IMR-90 (cell line): ENCODE data around the gene P2RY2. TPM values are rescaled to one million over a fixed set of nuclear protein-coding genes. Genes with fewer than 3 reads are reported as not detected.

ENCODE experiments used
- ATAC-seq: fragments of 200-7000 bp; cut with Tn5 transposase; 2 replicates; pipeline ENCODE4 v1.9.1; 2020; ENCODE audit warnings: low read depth, mild to moderate bottlenecking, moderate library complexity
- BruUV-seq: library from RNA; stranded (reverse); fragments of 400-500 nt; replicated peaks from 2 replicates; lab custom pipeline; 2021; lab: Mats Ljungman, UMichigan
- CTCF ChIA-PET: fragments of 300-600 bp; formaldehyde crosslinking; extraction: SDS; loops from one replicate; lab custom pipeline; 2021; ENCODE audit warnings: antibody characterized with exemption; lab: Yijun Ruan, JAX
- POLR2A ChIA-PET: fragments of 300-600 bp; sonication (Branson Sonifier 250); formaldehyde crosslinking; loops from one replicate; lab custom pipeline; 2022; ENCODE audit warnings: antibody characterized with exemption; ENCODE audit not compliant: unreplicated experiment; lab: Charles Lee
- DNase-seq: peaks from one replicate; pipeline ENCODE4 v3.0.0; 2013
- H2AFZ ChIP-seq: replicated peaks from 2 replicates; pipeline ENCODE3; 2013; ENCODE audit warnings: low read length, mild to moderate bottlenecking; ENCODE audit not compliant: poor library complexity
- H2AK5ac ChIP-seq: 2 replicates; pipeline ENCODE4 v1.6.1; 2013; ENCODE audit warnings: low read depth, low read length, inconsistent platforms
- H2AK9ac ChIP-seq: replicated peaks from 2 replicates; pipeline ENCODE3; 2013; ENCODE audit warnings: mild to moderate bottlenecking, low read depth, low read length, moderate library complexity; ENCODE audit not compliant: poor library complexity
- H2BK120ac ChIP-seq: 2 replicates; pipeline ENCODE4 v1.6.1; 2013; ENCODE audit warnings: low read depth, low read length, inconsistent platforms
- H2BK15ac ChIP-seq: 3 replicates; pipeline ENCODE4 v1.6.1; 2013; ENCODE audit warnings: low read depth, low read length, inconsistent platforms
- H2BK20ac ChIP-seq: 2 replicates; pipeline ENCODE4 v1.6.1; 2013; ENCODE audit warnings: low read depth, mild to moderate bottlenecking, inconsistent platforms, low read length, moderate library complexity
- H2BK5ac ChIP-seq: 2 replicates; pipeline ENCODE4 v1.6.1; 2013; ENCODE audit warnings: mild to moderate bottlenecking, low read depth, low read length, inconsistent platforms; ENCODE audit not compliant: poor library complexity, severe bottlenecking
- H3K14ac ChIP-seq: replicated peaks from 2 replicates; pipeline ENCODE4 v1.6.1; 2013; ENCODE audit warnings: low read depth, low read length, inconsistent platforms
- H3K18ac ChIP-seq: 2 replicates; pipeline ENCODE4 v1.6.1; 2013; ENCODE audit warnings: low read depth, low read length, control low read depth
- H3K23ac ChIP-seq: 2 replicates; pipeline ENCODE4 v1.6.1; 2013; ENCODE audit warnings: low read depth, low read length, inconsistent platforms
- H3K27ac ChIP-seq: 2 replicates; pipeline ENCODE4 v1.5.1; 2013; ENCODE audit warnings: mild to moderate bottlenecking, control low read depth, low read length; ENCODE audit not compliant: insufficient read depth
- H3K27me3 ChIP-seq: 2 replicates; pipeline ENCODE4 v1.6.1; 2013; ENCODE audit warnings: low read length; ENCODE audit not compliant: control insufficient read depth, insufficient read depth
- H3K36me3 ChIP-seq: 2 replicates; pipeline ENCODE4 v1.6.1; 2013; ENCODE audit warnings: low read length, mixed read lengths; ENCODE audit not compliant: control insufficient read depth, insufficient read depth
- H3K4ac ChIP-seq: 2 replicates; pipeline ENCODE4 v1.6.1; 2013; ENCODE audit warnings: low read depth, low read length, inconsistent platforms
- H3K4me1 ChIP-seq: 2 replicates; pipeline ENCODE4 v1.6.1; 2013; ENCODE audit warnings: low read length, mixed read lengths; ENCODE audit not compliant: control insufficient read depth, insufficient read depth
- H3K4me2 ChIP-seq: 2 replicates; pipeline ENCODE4 v1.6.1; 2013; ENCODE audit warnings: low read depth, mild to moderate bottlenecking, control low read depth, low read length, moderate library complexity
- H3K4me3 ChIP-seq: 2 replicates; pipeline ENCODE4 v1.5.1; 2013; ENCODE audit warnings: low read depth, mild to moderate bottlenecking, control low read depth, low read length, moderate library complexity; ENCODE audit not compliant: insufficient read depth
- H3K56ac ChIP-seq: 2 replicates; pipeline ENCODE4 v1.6.1; 2013; ENCODE audit warnings: low read length, inconsistent platforms; ENCODE audit not compliant: insufficient read depth; ENCODE audit errors: extremely low read depth
- H3K79me1 ChIP-seq, 2 experiments: 2 replicates each; pipeline ENCODE4 v1.6.1; 2013; ENCODE audit warnings: low read length in 2 of 2, inconsistent platforms in 1 of 2, low read depth in 1 of 2
- H3K9ac ChIP-seq: 2 replicates; pipeline ENCODE4 v1.6.1; 2013; ENCODE audit warnings: low read depth, low read length, control low read depth
- H3K9me1 ChIP-seq: 2 replicates; pipeline ENCODE4 v1.6.1; 2013; ENCODE audit warnings: low read length, inconsistent platforms; ENCODE audit not compliant: insufficient read depth
- H3K9me3 ChIP-seq: 2 replicates; pipeline ENCODE4 v1.6.1; 2013; ENCODE audit warnings: low read length; ENCODE audit not compliant: control insufficient read depth, insufficient read depth
- H4K20me1 ChIP-seq: 2 replicates; pipeline ENCODE4 v1.6.1; 2013; ENCODE audit warnings: low read length, inconsistent platforms; ENCODE audit not compliant: insufficient read depth
- H4K5ac ChIP-seq: 2 replicates; pipeline ENCODE4 v1.6.1; 2013; ENCODE audit warnings: mild to moderate bottlenecking, low read depth, low read length, control low read depth
- H4K8ac ChIP-seq, 2 experiments: 2 replicates each; pipeline ENCODE4 v1.6.1; 2013; ENCODE audit warnings: low read depth in 2 of 2, low read length in 2 of 2, control low read depth in 1 of 2, inconsistent platforms in 1 of 2
- H4K91ac ChIP-seq: 2 replicates; pipeline ENCODE4 v1.6.1; 2013; ENCODE audit warnings: low read depth, low read length, inconsistent platforms; ENCODE audit not compliant: insufficient read depth
- BHLHE40 ChIP-seq: fragments of 150-350 bp; IDR thresholded peaks from 2 replicates; pipeline ENCODE4 v1.6.1; 2016; ENCODE audit warnings: mild to moderate bottlenecking, low read depth, low read length
- FOS ChIP-seq: fragments of 150-350 bp; IDR thresholded peaks from 2 replicates; pipeline ENCODE4 v1.6.1; 2016; ENCODE audit warnings: low read depth, low read length
- MXI1 ChIP-seq: IDR thresholded peaks from 2 replicates; pipeline ENCODE4 v1.6.1; 2012; ENCODE audit warnings: low read depth, mild to moderate bottlenecking, low read length, moderate library complexity, borderline replicate concordance
- POLR2A ChIP-seq: IDR thresholded peaks from 2 replicates; pipeline ENCODE4 v1.6.1; 2012; ENCODE audit warnings: mild to moderate bottlenecking, low read depth, low read length
- RAD21 ChIP-seq: IDR thresholded peaks from 2 replicates; pipeline ENCODE4 v1.6.1; 2012; ENCODE audit warnings: low read length, improper control_type of control experiment
- RCOR1 ChIP-seq: IDR thresholded peaks from 2 replicates; pipeline ENCODE4 v1.6.1; 2012; ENCODE audit warnings: mild to moderate bottlenecking, low read length, improper control_type of control experiment; ENCODE audit not compliant: insufficient replicate concordance
- SMC3 ChIP-seq: fragments of 150-350 bp; IDR thresholded peaks from 2 replicates; pipeline ENCODE4 v1.6.1; 2016; ENCODE audit warnings: low read depth, mild to moderate bottlenecking, antibody characterized with exemption, low read length, moderate library complexity
- WGBS, 2 experiments: methylation state at CpG; one replicate each; pipeline versions ENCODE4 v1.1.5 to v1.1.7; 2013; ENCODE audit warnings: missing lambda C conversion rate in 2 of 2; ENCODE audit not compliant: insufficient read length in 1 of 2; ENCODE audit errors: extremely low coverage in 2 of 2; 5-methylcytosine and 5-hydroxymethylcytosine counted together
- dilution Hi-C: fragments of 300-500 bp; cut with HindIII; formaldehyde crosslinking; loops from one replicate; pipeline ENCODE4 v1.14.3; 2018; ENCODE audit warnings: low sequenced_read_pairs; ENCODE audit not compliant: unreplicated experiment
- in situ Hi-C: fragments of 300-500 bp; cut with MboI; formaldehyde crosslinking; loops from 3 replicates; pipeline ENCODE4 v1.14.3; 2019; ENCODE audit warnings: low sequenced_read_pairs, inconsistent platforms, mixed read lengths
- intact Hi-C: fragments of 100-400 bp; cut with micrococcal nuclease; formaldehyde crosslinking; loops from 2 replicates; pipeline ENCODE4 v1.10.0; 2022
- polyA plus RNA-seq, 3 experiments: library from polyadenylated mRNA; depleted of rRNA; stranded (reverse); fragments of >200 nt; gene quantifications; 2 replicates each; pipeline ENCODE4 v1.2.3, GENCODE V29; 2012; ENCODE audit warnings: low replicate concordance in 1 of 3
- total RNA-seq: library from RNA; depleted of rRNA; stranded (reverse); fragments of >200 nt; gene quantifications from 2 replicates; pipeline ENCODE4 v1.2.3, GENCODE V29; 2012
- TF ChIP-seq, protein P1 (sequence below): conservative IDR thresholded peaks from 2 replicates; pipeline ENCODE4 v1.5.1; 2012; ENCODE audit warnings: mild to moderate bottlenecking, low read depth, low read length, improper control_type of control experiment
- TF ChIP-seq, protein P2 (sequence below): fragments of 150-350 bp; IDR thresholded peaks from 2 replicates; pipeline ENCODE4 v1.6.1; 2017; ENCODE audit warnings: mild to moderate bottlenecking, antibody characterized with exemption, low read length, low read depth
- TF ChIP-seq, protein P3 (sequence below): fragments of 150-350 bp; IDR thresholded peaks from 2 replicates; pipeline ENCODE4 v1.6.1; 2016; ENCODE audit warnings: low read depth, mild to moderate bottlenecking, low read length, moderate library complexity, borderline replicate concordance

The P2RY2 gene
- total and polyA plus RNA-seq, 2 of the 4 experiments (the other 2 are of a cell fraction): not detected

DNA sequence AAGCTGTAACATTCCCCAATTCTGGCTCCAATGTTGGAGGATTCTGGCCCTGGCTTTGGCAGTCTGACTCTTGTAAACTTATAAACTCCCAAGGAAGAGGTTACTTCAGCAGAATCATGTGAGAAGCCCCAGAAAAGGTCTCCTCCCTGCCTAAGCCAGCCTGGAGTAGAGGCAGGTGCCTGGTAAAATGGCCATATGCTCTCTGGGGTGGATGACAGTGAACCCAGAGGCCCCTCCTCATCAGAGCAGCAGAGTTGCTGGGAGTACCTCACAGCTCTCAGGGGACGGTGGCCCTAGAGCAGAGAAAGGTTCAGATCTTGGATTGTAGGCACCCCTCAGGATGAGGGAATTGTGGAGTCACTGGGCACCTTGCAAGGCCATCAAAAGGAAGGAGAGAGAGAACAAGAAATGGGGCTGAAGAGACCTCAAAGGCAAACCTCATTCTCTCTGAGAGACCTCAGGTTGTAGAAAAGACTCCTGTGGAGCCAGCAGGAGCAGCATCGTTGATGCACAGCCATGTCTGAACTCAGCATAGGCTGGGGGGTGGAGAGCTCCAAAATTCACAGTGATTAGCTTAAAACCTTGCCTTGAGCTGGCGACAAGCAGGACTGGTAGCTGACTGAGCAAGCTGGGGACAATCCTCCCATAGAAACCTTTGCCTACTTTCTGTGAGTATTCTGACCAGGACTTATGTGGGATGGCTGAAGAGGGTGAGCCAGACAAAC lies 49.2 kb downstream of the P2RY2 start:
- no peaks in the 10 kb centered on the region for H3K79me1 ChIP-seq
- no peak overlapping the region for H4K91ac ChIP-seq
- peaks cover 54% of the 10 kb centered on the region for H3K27me3 ChIP-seq
- H3K9me3 ChIP-seq: no peaks in the 10 kb centered on the region
- dilution Hi-C loops (no loop called here), in situ Hi-C loops (no loop called here), intact Hi-C loops (no loop called here)
- 0 out of 2 replicates have a peak, but pooled peaks cover 2% of the 10 kb centered on the region for H3K4me1 ChIP-seq
- ChIA-PET CTCF (no interaction called here), POLR2A (no interaction called here)
- H2BK5ac ChIP-seq: no peak overlapping the region
- BruUV-seq: no TSS peak
- H2BK20ac ChIP-seq: no peak overlapping the region
- no peak overlapping the region for H3K56ac ChIP-seq
- no peaks in the 10 kb centered on the region; the same call in 1 of the 2 replicates for H3K9me1 ChIP-seq
- H3K18ac ChIP-seq: no peak overlapping the region
- no peaks in the 10 kb centered on the region for H3K36me3 ChIP-seq
- no peak overlapping the region for H3K4ac ChIP-seq
- no peak overlapping the region for H3K23ac ChIP-seq
- no peak overlapping the region for H2BK120ac ChIP-seq
- H3K4me3 ChIP-seq: no peak overlapping the region
- no peaks in the 10 kb centered on the region for H4K20me1 ChIP-seq
- no peak overlapping the region for H3K27ac ChIP-seq
- no peak overlapping the region for H3K4me2 ChIP-seq
- TF ChIP-seq RCOR1 (no peak), RAD21 (no peak), MXI1 (no peak), SMC3 (no peak), BHLHE40 (no peak), POLR2A (no peak), FOS (no peak)
- TF ChIP-seq, protein P1, sequence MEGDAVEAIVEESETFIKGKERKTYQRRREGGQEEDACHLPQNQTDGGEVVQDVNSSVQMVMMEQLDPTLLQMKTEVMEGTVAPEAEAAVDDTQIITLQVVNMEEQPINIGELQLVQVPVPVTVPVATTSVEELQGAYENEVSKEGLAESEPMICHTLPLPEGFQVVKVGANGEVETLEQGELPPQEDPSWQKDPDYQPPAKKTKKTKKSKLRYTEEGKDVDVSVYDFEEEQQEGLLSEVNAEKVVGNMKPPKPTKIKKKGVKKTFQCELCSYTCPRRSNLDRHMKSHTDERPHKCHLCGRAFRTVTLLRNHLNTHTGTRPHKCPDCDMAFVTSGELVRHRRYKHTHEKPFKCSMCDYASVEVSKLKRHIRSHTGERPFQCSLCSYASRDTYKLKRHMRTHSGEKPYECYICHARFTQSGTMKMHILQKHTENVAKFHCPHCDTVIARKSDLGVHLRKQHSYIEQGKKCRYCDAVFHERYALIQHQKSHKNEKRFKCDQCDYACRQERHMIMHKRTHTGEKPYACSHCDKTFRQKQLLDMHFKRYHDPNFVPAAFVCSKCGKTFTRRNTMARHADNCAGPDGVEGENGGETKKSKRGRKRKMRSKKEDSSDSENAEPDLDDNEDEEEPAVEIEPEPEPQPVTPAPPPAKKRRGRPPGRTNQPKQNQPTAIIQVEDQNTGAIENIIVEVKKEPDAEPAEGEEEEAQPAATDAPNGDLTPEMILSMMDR: no peak
- TF ChIP-seq, protein P2, sequence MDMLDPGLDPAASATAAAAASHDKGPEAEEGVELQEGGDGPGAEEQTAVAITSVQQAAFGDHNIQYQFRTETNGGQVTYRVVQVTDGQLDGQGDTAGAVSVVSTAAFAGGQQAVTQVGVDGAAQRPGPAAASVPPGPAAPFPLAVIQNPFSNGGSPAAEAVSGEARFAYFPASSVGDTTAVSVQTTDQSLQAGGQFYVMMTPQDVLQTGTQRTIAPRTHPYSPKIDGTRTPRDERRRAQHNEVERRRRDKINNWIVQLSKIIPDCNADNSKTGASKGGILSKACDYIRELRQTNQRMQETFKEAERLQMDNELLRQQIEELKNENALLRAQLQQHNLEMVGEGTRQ: no peak
- TF ChIP-seq, protein P3, sequence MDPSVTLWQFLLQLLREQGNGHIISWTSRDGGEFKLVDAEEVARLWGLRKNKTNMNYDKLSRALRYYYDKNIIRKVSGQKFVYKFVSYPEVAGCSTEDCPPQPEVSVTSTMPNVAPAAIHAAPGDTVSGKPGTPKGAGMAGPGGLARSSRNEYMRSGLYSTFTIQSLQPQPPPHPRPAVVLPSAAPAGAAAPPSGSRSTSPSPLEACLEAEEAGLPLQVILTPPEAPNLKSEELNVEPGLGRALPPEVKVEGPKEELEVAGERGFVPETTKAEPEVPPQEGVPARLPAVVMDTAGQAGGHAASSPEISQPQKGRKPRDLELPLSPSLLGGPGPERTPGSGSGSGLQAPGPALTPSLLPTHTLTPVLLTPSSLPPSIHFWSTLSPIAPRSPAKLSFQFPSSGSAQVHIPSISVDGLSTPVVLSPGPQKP: no peak
- H2BK15ac ChIP-seq: no peak overlapping the region
- no peak overlapping the region for H4K5ac ChIP-seq
- ATAC-seq (no peak), DNase-seq (no peak)
- H2AK9ac ChIP-seq: no peak overlapping the region
- WGBS, 2 experiments: no CpG with 5 or more reads among the region's 3 CpGs
- no peak overlapping the region for H2AK5ac ChIP-seq
- H3K14ac ChIP-seq: no peak overlapping the region
- peak overlapping the region; percentile 58 for H2AFZ ChIP-seq
- no peak overlapping the region for H3K9ac ChIP-seq
- no peak overlapping the region for H4K8ac ChIP-seq
